ENCODE results near the gene AGBL4.

AGBL4 gene

GRCh38 chr1:48710915-48711314 lies 1312.8 kb downstream of the AGBL4 start:
- no peak overlapping the region for H3K27ac ChIP-seq
- no peaks in the 10 kb centered on the region for H3K36me3 ChIP-seq (ENCODE audit: insufficient read depth, low read length)
- H3K9ac ChIP-seq (ENCODE audit: insufficient read length) = no peak overlapping the region
- no peak overlapping the region for H3K4me3 ChIP-seq
- H3K9me3 ChIP-seq (ENCODE audit: low read depth, low read length) = no peaks in the 10 kb centered on the region
- TF ChIP-seq POLR2AphosphoS5 (IDR thresholded peaks at IDR 0.05; ENCODE audit: borderline replicate concordance, low read depth, low read length) = no peak
- DNase-seq (ENCODE audit: low read depth, low spot score) = no peak

GRCh38 chr1:48710318-48710717 lies 1313.4 kb downstream of the AGBL4 start:
- Histone ChIP-seq H3K9ac (ENCODE audit: insufficient read length) (no peak overlapping the region), H3K27ac (no peak overlapping the region), H3K4me3 (no peak overlapping the region), H3K36me3 (ENCODE audit: insufficient read depth, low read length) (no peaks in the 10 kb centered on the region), H3K9me3 (ENCODE audit: low read depth, low read length) (no peaks in the 10 kb centered on the region)
- DNase-seq (ENCODE audit: low read depth, low spot score) = no peak
- TF ChIP-seq FOXP2 (optimal IDR thresholded peaks at IDR 0.05; ENCODE audit: control extremely low read depth, extremely low read length, insufficient read depth) = no peak
- no peak for TF ChIP-seq POLR2AphosphoS5 (IDR thresholded peaks at IDR 0.05; ENCODE audit: borderline replicate concordance, low read depth, low read length)
- TF ChIP-seq EZH2 (IDR thresholded peaks at IDR 0.05) = no peak

GRCh38 chr1:48704736-48705135 lies 1319.0 kb downstream of the AGBL4 start:
- TF ChIP-seq FOXP2 (optimal IDR thresholded peaks at IDR 0.05; ENCODE audit: control extremely low read depth, extremely low read length, insufficient read depth) (no peak), EZH2 (IDR thresholded peaks at IDR 0.05) (no peak), POLR2AphosphoS5 (IDR thresholded peaks at IDR 0.05; ENCODE audit: borderline replicate concordance, low read depth, low read length) (no peak)
- DNase-seq (ENCODE audit: low read depth, low spot score) = no peak
- no peak overlapping the region for H3K27ac ChIP-seq
- H3K36me3 ChIP-seq (ENCODE audit: insufficient read depth, low read length) = no peaks in the 10 kb centered on the region
- no peak overlapping the region for H3K9ac ChIP-seq (ENCODE audit: insufficient read length)
- no peaks in the 10 kb centered on the region for H3K9me3 ChIP-seq (ENCODE audit: low read depth, low read length)
- no peak overlapping the region for H3K4me3 ChIP-seq

GRCh38 chr1:48701445-48701844 lies 1322.3 kb downstream of the AGBL4 start:
- H3K36me3 ChIP-seq (ENCODE audit: insufficient read depth, low read length) = no peaks in the 10 kb centered on the region
- no peak overlapping the region for H3K9ac ChIP-seq (ENCODE audit: insufficient read length)
- TF ChIP-seq POLR2AphosphoS5 (IDR thresholded peaks at IDR 0.05; ENCODE audit: borderline replicate concordance, low read depth, low read length) (no peak), FOXP2 (optimal IDR thresholded peaks at IDR 0.05; ENCODE audit: control extremely low read depth, extremely low read length, insufficient read depth) (no peak), EZH2 (IDR thresholded peaks at IDR 0.05) (no peak)
- DNase-seq (ENCODE audit: low read depth, low spot score) = no peak
- no peaks in the 10 kb centered on the region for H3K9me3 ChIP-seq (ENCODE audit: low read depth, low read length)
- H3K27ac ChIP-seq = no peak overlapping the region
- H3K4me3 ChIP-seq = no peak overlapping the region

- TF ChIP-seq POLR2AphosphoS5 (IDR thresholded peaks at IDR 0.05; ENCODE audit: borderline replicate concordance, low read depth, low read length) = no peak
- TF ChIP-seq EZH2 (IDR thresholded peaks at IDR 0.05) = no peak
- no peak for TF ChIP-seq FOXP2 (optimal IDR thresholded peaks at IDR 0.05; ENCODE audit: control extremely low read depth, extremely low read length, insufficient read depth)
- H3K9me3 ChIP-seq (ENCODE audit: low read depth, low read length) = no peaks in the 10 kb centered on the region
- H3K4me3 ChIP-seq = no peak overlapping the region
- H3K27ac ChIP-seq = no peak overlapping the region
- no peak for DNase-seq (ENCODE audit: low read depth, low spot score)
- H3K9ac ChIP-seq (ENCODE audit: insufficient read length) = no peak overlapping the region
- no peaks in the 10 kb centered on the region for H3K36me3 ChIP-seq (ENCODE audit: insufficient read depth, low read length)
These were observed 1326.6 kb downstream of the AGBL4 start for GRCh38 chr1:48697066-48697707.

- TF ChIP-seq EZH2 (IDR thresholded peaks at IDR 0.05) (no peak), POLR2AphosphoS5 (IDR thresholded peaks at IDR 0.05; ENCODE audit: borderline replicate concordance, low read depth, low read length) (no peak)
- H3K4me3 ChIP-seq = no peak overlapping the region
- no peak overlapping the region for H3K27ac ChIP-seq
- DNase-seq (ENCODE audit: low read depth, low spot score) = no peak
- H3K36me3 ChIP-seq (ENCODE audit: insufficient read depth, low read length) = no peaks in the 10 kb centered on the region
- H3K9ac ChIP-seq (ENCODE audit: insufficient read length) = no peak overlapping the region
- H3K9me3 ChIP-seq (ENCODE audit: low read depth, low read length) = no peaks in the 10 kb centered on the region
These were observed 1328.6 kb downstream of the AGBL4 start for GRCh38 chr1:48695161-48695560.

GRCh38 chr1:48693674-48694320 lies 1330.0 kb downstream of the AGBL4 start:
- Histone ChIP-seq H3K27ac (no peak overlapping the region), H3K4me3 (no peak overlapping the region), H3K36me3 (ENCODE audit: insufficient read depth, low read length) (no peaks in the 10 kb centered on the region), H3K9ac (ENCODE audit: insufficient read length) (no peak overlapping the region), H3K9me3 (ENCODE audit: low read depth, low read length) (no peaks in the 10 kb centered on the region)
- DNase-seq (ENCODE audit: low read depth, low spot score) = no peak
- TF ChIP-seq EZH2 (IDR thresholded peaks at IDR 0.05) (no peak), FOXP2 (optimal IDR thresholded peaks at IDR 0.05; ENCODE audit: control extremely low read depth, extremely low read length, insufficient read depth) (no peak)

GRCh38 chr1:48693180-48693579 lies 1330.6 kb downstream of the AGBL4 start:
- H3K36me3 ChIP-seq (ENCODE audit: insufficient read depth, low read length) = no peaks in the 10 kb centered on the region
- H3K27ac ChIP-seq = no peak overlapping the region
- no peak for DNase-seq (ENCODE audit: low read depth, low spot score)
- H3K4me3 ChIP-seq = no peak overlapping the region
- H3K9me3 ChIP-seq (ENCODE audit: low read depth, low read length) = no peaks in the 10 kb centered on the region
- no peak for TF ChIP-seq EZH2 (IDR thresholded peaks at IDR 0.05)
- TF ChIP-seq FOXP2 (optimal IDR thresholded peaks at IDR 0.05; ENCODE audit: control extremely low read depth, extremely low read length, insufficient read depth) = no peak
- TF ChIP-seq POLR2AphosphoS5 (IDR thresholded peaks at IDR 0.05; ENCODE audit: borderline replicate concordance, low read depth, low read length) = no peak
- no peak overlapping the region for H3K9ac ChIP-seq (ENCODE audit: insufficient read length)

GRCh38 chr1:48692235-48692634 lies 1331.5 kb downstream of the AGBL4 start:
- Histone ChIP-seq H3K4me3 (no peak overlapping the region), H3K36me3 (ENCODE audit: insufficient read depth, low read length) (no peaks in the 10 kb centered on the region), H3K9ac (ENCODE audit: insufficient read length) (no peak overlapping the region), H3K9me3 (ENCODE audit: low read depth, low read length) (no peaks in the 10 kb centered on the region), H3K27ac (no peak overlapping the region)
- no peak for DNase-seq (ENCODE audit: low read depth, low spot score)
- TF ChIP-seq FOXP2 (optimal IDR thresholded peaks at IDR 0.05; ENCODE audit: control extremely low read depth, extremely low read length, insufficient read depth) = no peak
- TF ChIP-seq POLR2AphosphoS5 (IDR thresholded peaks at IDR 0.05; ENCODE audit: borderline replicate concordance, low read depth, low read length) = no peak
- no peak for TF ChIP-seq EZH2 (IDR thresholded peaks at IDR 0.05)

Measured in SK-N-MC (cell line).